Smooth muscle cell (in vitro differentiated cells): ENCODE results near the gene CPHXL. TPM values are rescaled to one million over a fixed set of nuclear protein-coding genes. Genes with fewer than 3 reads are reported as not detected.

Source experiments
- DNase-seq: peaks from one replicate; lab custom pipeline; 2025; ENCODE audit not compliant: unreplicated experiment; lab: John Stamatoyannopoulos, UW
- H2AFZ ChIP-seq: fragments of 200-600 bp; sonication (generic); 2 replicates; pipeline ENCODE4 v1.6.0; 2016; ENCODE audit warnings: antibody characterized with exemption, low read depth, mild to moderate bottlenecking
- H3F3A ChIP-seq: fragments of 200-600 bp; sonication (generic); 2 replicates; pipeline ENCODE4 v1.6.0; 2017; ENCODE audit warnings: antibody characterized with exemption, low read depth
- H3K27ac ChIP-seq: fragments of 200-600 bp; sonication (generic); 2 replicates; pipeline ENCODE4 v1.5.1; 2016; ENCODE audit warnings: low read depth, mild to moderate bottlenecking
- H3K27me3 ChIP-seq: fragments of 200-600 bp; sonication (generic); 2 replicates; pipeline ENCODE4 v1.6.1; 2016; ENCODE audit warnings: low read depth, mild to moderate bottlenecking
- H3K36me3 ChIP-seq: fragments of 200-600 bp; sonication (generic); 2 replicates; pipeline ENCODE4 v1.5.1; 2016; ENCODE audit warnings: low read depth
- H3K4me1 ChIP-seq: fragments of 200-600 bp; sonication (generic); 2 replicates; pipeline ENCODE4 v1.5.1; 2016; ENCODE audit warnings: low read depth
- H3K4me2 ChIP-seq: fragments of 200-600 bp; sonication (generic); 2 replicates; pipeline ENCODE4 v1.6.0; 2016; ENCODE audit warnings: mild to moderate bottlenecking
- H3K4me3 ChIP-seq: fragments of 200-600 bp; sonication (generic); 2 replicates; pipeline ENCODE4 v1.5.1; 2016; ENCODE audit warnings: mild to moderate bottlenecking
- H3K79me2 ChIP-seq: fragments of 200-600 bp; sonication (generic); 2 replicates; pipeline ENCODE4 v1.6.0; 2016; ENCODE audit warnings: low read depth, mild to moderate bottlenecking
- H3K9ac ChIP-seq: fragments of 200-600 bp; sonication (generic); 2 replicates; pipeline ENCODE4 v1.6.0; 2016; ENCODE audit warnings: low read depth
- H3K9me3 ChIP-seq: fragments of 200-600 bp; sonication (generic); replicated peaks from 2 replicates; pipeline ENCODE4 v1.5.1; 2016; ENCODE audit warnings: low read depth
- H4K20me1 ChIP-seq: fragments of 200-600 bp; sonication (generic); 2 replicates; pipeline ENCODE4 v1.6.0; 2016; ENCODE audit warnings: low read depth
- WGBS: methylation state at CpG from one replicate; pipeline ENCODE4 v1.1.7; 2016; ENCODE audit warnings: low lambda C conversion rate; 5-methylcytosine and 5-hydroxymethylcytosine counted together
- polyA plus RNA-seq: library from polyadenylated mRNA; unstranded; fragments of >200 nt; fragmentation: Nextera tagmentation; extraction: Ambion mirVana; gene quantifications from 2 replicates; pipeline ENCODE4 v1.2.1, GENCODE V29; 2016
- total RNA-seq: library from RNA; depleted of rRNA; stranded (reverse); fragments of >200 nt; gene quantifications from 2 replicates; pipeline ENCODE4 v1.2.3, GENCODE V29; 2014
- TF ChIP-seq, protein P1 (sequence below): fragments of 200-600 bp; sonication (generic); IDR thresholded peaks from 2 replicates; pipeline ENCODE4 v1.5.1; 2017; ENCODE audit warnings: borderline replicate concordance, mild to moderate bottlenecking, antibody characterized with exemption; ENCODE audit not compliant: insufficient read depth, poor library complexity, severe bottlenecking

CPHXL gene
- total and polyA plus RNA-seq, 2 experiments from 2014 or later: not detected

DNA sequence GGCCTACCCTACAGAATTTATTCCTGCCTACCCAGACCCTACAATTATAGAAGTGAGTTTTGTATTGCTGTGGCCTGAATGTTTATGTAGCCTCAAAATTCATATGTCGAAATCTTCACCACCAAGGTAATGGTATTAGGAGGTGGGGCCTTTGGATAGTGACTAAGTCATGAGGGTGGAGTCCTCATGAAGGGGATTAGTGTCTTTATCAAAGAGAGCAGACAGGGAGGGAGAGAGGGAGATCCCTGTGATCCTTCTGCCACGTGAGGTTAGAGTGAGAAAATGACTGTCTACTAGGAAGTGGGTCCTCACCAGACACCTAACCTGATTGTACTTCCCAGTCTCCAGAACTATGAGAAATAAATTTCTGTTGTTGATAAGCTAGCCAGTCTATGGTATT is 24.0 kb downstream of the CPHXL start:
- Histone ChIP-seq H3K27ac (no peak overlapping the region), H3K9ac (no peak overlapping the region), H3K79me2 (no peaks in the 10 kb centered on the region), H3K4me2 (peak overlapping the region; percentile 51), H2AFZ (no peak overlapping the region), H3K9me3 (no peaks in the 10 kb centered on the region), H3K36me3 (no peaks in the 10 kb centered on the region), H3K27me3 (no peaks in the 10 kb centered on the region), H3K4me1 (peaks cover 14% of the 10 kb centered on the region), H4K20me1 (no peaks in the 10 kb centered on the region), H3K4me3 (no peak overlapping the region), H3F3A (no peaks in the 10 kb centered on the region)
- TF ChIP-seq, protein P1, sequence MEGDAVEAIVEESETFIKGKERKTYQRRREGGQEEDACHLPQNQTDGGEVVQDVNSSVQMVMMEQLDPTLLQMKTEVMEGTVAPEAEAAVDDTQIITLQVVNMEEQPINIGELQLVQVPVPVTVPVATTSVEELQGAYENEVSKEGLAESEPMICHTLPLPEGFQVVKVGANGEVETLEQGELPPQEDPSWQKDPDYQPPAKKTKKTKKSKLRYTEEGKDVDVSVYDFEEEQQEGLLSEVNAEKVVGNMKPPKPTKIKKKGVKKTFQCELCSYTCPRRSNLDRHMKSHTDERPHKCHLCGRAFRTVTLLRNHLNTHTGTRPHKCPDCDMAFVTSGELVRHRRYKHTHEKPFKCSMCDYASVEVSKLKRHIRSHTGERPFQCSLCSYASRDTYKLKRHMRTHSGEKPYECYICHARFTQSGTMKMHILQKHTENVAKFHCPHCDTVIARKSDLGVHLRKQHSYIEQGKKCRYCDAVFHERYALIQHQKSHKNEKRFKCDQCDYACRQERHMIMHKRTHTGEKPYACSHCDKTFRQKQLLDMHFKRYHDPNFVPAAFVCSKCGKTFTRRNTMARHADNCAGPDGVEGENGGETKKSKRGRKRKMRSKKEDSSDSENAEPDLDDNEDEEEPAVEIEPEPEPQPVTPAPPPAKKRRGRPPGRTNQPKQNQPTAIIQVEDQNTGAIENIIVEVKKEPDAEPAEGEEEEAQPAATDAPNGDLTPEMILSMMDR: no peak
- WGBS: 49% methylated on average over 2 of the region's 2 CpGs
- DNase-seq: no peak

DNA sequence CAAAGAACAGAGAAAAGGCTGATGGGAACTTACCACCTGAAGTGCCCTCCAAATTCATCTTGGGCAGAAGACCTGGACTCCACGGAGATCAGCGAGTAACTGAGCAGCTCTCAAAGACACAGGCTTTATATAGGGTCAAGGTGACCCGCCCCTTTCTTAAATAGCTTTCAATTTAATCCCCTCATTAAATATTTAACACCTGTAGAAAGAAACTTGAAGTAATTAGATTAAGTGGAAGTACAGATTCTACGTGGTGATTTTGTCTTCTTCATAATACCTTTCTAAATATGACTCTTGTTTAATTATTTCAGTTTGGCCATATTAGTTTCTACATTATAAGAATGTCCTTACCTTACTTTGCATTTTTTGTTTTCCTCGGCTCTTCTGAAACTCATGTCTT is 24.9 kb downstream of the CPHXL start, which contains the start of gene DUXB:
TSS of gene DUXB (minus strand) at position 101 of the 400 bp plus-strand sequence. CDS start at position 58, 43 bp downstream.
- Histone ChIP-seq H3K4me1 (peaks cover 14% of the 10 kb centered on the region), H3K27ac (no peak within 1 kb of the TSS), H3F3A (no peaks in the 10 kb centered on the region), H3K4me2 (peak within 1 kb of the TSS; percentile 51), H3K9ac (no peak within 1 kb of the TSS), H3K36me3 (no peaks in the 10 kb centered on the region), H4K20me1 (no peaks in the 10 kb centered on the region), H2AFZ (no peak within 1 kb of the TSS), H3K27me3 (no peaks in the 10 kb centered on the region), H3K79me2 (no peaks in the 10 kb centered on the region), H3K4me3 (no peak within 1 kb of the TSS), H3K9me3 (no peaks in the 10 kb centered on the region)
- WGBS: 81% methylated on average over 5 of the region's 5 CpGs
- TF ChIP-seq, protein P1: no peak
- DNase-seq: no peak

DNA sequence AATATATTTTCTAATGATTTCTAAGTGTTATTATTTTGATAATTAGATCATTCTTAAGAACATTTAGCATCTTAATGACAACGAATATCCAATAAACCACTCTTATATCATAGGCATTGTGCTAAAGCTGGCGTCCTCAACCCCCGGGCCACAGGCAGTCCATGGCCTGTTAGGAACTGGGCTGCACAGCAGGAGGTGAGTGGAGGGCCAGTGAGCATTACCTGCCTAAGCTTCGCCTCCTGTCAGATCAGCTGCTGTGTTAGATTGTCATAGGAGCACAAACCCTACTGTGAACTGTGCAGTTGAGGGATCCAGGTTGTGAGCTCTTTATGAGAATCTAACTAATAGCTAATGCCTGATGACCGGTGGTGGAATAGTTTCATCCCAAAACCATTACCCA is 28.7 kb downstream of the CPHXL start:
- 92% methylated on average over 5 of the region's 5 CpGs for WGBS
- TF ChIP-seq, protein P1: no peak

DNA sequence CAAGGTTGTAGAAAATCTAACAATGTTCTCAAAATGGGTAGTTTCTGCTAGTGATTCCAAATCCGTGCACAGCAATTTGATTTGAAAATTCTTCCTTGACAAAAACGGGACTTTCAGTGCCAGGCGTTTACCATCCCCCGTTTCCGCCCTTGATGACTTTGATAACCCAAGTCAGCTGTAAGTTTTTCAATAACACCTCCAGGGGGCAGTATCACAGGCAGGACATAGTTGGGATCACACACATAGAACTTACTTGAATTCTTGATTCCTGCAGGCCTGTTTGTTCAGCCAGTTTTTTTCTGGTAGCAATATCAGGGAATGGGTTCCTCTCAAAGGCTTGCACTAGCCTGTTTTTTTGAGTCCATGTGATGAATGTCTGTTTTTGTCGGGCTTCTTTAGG is 30.6 kb downstream of the CPHXL start:
- TF ChIP-seq, protein P1: no peak
- H3K9ac ChIP-seq: no peak overlapping the region
- H2AFZ ChIP-seq: no peak overlapping the region
- WGBS: 86% methylated on average over 6 of the region's 6 CpGs
- H3K27ac ChIP-seq: no peak overlapping the region
- H4K20me1 ChIP-seq: no peaks in the 10 kb centered on the region
- H3K9me3 ChIP-seq: no peaks in the 10 kb centered on the region
- H3K27me3 ChIP-seq: no peaks in the 10 kb centered on the region
- no peak overlapping the region for H3K4me2 ChIP-seq
- H3K36me3 ChIP-seq: no peaks in the 10 kb centered on the region
- no peak for DNase-seq
- no peak overlapping the region for H3K4me3 ChIP-seq
- no peaks in the 10 kb centered on the region for H3K4me1 ChIP-seq
- H3F3A ChIP-seq: no peaks in the 10 kb centered on the region
- no peaks in the 10 kb centered on the region for H3K79me2 ChIP-seq

More for the DNA sequence above, 28.7 kb downstream of the CPHXL start:
- no peaks in the 10 kb centered on the region for H3F3A ChIP-seq
- H3K79me2 ChIP-seq: no peaks in the 10 kb centered on the region
- no peak for DNase-seq
- H4K20me1 ChIP-seq: no peaks in the 10 kb centered on the region
- no peaks in the 10 kb centered on the region for H3K27me3 ChIP-seq
- H3K4me1 ChIP-seq: peaks cover 7% of the 10 kb centered on the region
- H3K9me3 ChIP-seq: no peaks in the 10 kb centered on the region
- H3K36me3 ChIP-seq: no peaks in the 10 kb centered on the region
- H3K4me3 ChIP-seq: no peak overlapping the region
- no peak overlapping the region for H3K4me2 ChIP-seq
- no peak overlapping the region for H3K9ac ChIP-seq
- H3K27ac ChIP-seq: no peak overlapping the region
- H2AFZ ChIP-seq: no peak overlapping the region
